Kidney capillary endothelial cell (primary cell): ENCODE data around the gene RSF1.

Experiments
- DNase-seq: peaks from one replicate; pipeline ENCODE4 v3.0.0-alpha.2; 2018; ENCODE audit warnings: low spot score

Gene RSF1

DNA sequence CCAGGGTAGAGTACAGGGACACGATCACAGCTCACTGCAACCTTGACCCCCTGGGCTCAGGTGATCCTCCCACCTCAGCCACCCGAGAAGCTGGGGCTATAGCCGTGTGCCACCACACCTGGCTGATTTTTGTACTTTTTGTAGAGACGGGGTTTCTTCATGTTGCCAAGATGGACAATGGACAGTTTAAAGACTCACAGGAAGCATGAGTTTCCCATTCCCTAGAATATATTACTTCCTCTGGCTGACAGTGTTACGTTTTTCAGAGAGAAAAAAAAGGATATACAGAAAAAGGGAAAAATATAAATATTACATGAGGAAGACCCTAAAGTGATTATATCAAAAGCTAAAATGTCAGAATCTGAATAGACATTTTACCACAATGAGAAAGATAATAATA is 72.3 kb downstream of the RSF1 start:
- peak; percentile 21 for DNase-seq

- no peak for DNase-seq
These were observed 73.0 kb downstream of the RSF1 start for GRCh38 chr11:77747381-77747969.

DNA sequence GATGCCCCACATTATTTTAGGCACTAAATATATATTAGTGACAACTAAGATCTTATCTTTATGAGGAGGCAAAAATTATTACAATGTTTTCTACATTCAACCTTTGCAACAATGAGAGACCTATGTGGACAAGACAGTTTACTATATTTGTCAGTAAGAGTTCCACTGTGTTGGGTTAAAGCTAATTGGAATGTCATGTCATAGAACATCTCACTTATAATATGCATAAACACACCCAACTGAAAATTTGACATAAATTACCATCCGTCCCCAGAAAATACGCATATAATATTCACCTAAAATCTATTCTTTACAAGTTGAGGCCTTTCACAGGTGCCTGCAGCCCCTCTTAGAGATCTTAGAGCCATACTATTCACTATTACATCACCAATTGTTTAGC is 84.0 kb downstream of the RSF1 start:
- DNase-seq, result no peak

DNA sequence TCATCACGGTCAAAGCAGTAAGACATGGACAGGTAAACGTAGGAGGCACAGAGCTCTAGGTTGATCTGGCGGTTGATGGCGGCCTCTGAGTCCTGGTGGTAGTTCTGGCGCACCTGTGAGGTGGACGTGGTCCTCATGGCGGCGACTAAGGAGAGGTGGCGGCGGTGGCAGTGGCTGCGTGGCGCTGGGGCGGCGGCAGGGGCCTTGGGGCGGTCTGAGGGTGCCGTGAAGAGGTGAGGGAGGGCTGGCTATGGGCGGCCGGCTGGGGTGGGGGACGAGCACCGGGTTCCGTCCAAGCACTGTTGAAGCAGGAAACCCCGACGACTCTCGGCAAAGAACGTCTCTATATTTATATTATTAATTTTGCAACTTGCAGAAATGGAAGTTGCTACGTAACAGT is 85.6 kb downstream of the RSF1 start:
- DNase-seq, result no peak

GRCh38 chr11:77732143-77732542 is 88.4 kb downstream of the RSF1 start:
- no peak for DNase-seq

DNA sequence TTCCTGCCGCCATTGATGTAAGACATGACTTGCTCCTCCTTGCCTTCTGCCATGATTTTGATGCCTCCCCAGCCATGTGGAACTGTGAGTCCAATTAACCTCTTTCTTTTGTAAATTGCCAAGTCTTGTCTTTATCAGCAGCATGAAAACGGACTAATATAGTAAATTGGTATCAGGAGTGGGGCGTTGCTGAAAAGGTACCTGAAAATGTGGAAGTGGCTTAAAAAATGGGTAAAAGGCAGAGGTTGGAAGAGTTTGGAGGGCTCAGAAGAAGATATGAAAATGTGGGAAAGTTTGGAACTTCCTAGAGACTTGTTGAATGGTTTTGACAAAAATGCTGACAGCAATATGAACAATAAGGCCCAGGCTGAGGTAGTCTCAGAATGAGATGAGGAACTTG is 89.7 kb downstream of the RSF1 start:
- DNase-seq, result no peak

DNA sequence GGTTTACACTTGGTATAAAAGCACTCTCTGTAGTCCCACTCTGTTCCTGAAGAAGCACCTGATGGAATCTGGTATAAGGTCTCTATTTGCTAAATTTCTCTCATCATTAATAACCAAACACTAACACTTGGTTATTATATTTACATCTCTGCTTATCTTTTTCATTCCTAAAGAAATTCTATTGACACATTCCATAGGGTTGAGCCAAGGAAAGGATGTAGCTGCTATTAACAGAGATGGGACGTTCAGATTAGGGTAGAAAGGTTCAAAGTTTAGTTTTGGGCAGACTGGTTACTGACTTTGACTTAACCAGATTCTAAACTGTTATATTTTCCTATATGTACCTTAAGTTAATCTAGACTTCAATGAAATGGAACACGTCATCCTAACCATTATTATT is 91.5 kb downstream of the RSF1 start:
- no peak for DNase-seq

GRCh38 chr11:77728203-77728786 is 92.2 kb downstream of the RSF1 start:
- DNase-seq, result no peak

DNA sequence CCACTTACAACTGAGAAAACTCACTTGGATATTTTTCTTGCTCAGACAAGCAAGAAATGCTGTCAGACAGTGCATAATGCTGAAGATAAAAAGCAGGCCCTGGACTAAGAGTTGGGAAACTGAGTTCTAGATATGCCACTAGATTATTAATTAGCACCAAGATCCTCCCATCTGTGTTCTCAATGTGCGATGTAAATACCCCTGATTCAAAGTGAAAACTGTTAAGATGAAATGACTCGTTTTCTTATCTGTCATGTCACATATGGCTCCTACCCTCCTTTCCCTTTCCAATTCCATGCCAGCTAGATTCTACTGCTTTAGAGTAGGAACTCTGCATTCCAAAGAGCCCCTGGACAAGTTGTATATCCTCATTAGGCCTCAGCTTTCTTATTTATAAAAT is 94.0 kb downstream of the RSF1 start:
- DNase-seq, result no peak

DNA sequence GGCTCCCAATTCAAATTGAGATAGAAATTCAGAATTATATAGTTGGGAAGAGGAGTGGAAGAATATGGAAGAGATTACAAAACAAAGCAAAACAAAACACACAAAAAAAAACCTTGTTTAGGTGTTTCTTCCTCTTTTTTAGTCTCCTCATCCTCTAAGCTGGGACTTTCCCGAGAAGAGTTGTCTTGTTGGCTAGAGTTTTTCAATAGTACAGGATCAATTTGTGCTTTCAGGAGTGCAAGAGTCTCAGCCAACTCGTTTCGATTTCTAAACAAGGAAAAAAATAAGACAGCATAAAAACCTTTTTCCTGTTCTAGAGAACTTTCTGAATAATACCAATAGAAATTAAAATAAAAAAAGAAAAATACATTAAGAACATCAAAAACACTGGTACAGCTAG is 95.1 kb downstream of the RSF1 start:
- DNase-seq, result no peak

DNA sequence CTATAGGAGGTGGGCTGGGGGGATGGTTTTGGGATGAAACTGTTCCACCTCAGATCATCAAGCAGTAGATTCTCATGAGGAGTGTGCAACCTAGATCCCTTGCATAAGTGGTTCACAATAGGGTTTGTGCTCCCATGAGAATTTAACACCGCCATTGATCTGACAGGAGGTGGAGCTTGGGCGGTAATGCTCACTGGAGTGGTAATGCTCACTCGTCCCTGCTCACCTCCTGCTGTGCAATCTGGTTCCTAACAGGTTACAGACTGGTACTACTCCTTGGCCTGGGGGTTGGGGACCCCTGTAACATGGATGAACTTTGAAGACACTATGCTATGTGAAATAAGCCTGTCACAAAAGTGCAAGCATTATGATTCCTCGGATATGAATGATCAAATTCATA is 95.9 kb downstream of the RSF1 start:
- no peak for DNase-seq

GRCh38 chr11:77723024-77723423 is 97.5 kb downstream of the RSF1 start:
- no peak for DNase-seq

DNA sequence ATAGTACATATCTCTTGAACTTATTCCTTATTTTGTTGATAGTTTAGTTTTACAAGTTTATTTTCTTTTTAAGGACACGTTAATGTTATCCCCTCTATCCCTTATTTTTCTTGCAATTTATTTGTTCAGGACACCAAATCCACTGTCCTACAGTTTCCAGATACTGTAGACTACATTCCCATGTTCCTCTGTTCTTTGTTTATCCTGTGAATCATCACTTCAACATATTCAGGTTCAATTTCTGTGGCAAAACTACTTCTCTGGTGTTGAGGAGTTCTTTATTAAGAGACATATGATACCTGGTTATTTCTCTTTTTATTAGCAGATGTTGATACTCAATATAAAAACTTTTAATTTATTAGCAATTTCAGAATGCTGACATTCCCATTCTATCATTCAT is 110.2 kb downstream of the RSF1 start:
- DNase-seq, result no peak

DNA sequence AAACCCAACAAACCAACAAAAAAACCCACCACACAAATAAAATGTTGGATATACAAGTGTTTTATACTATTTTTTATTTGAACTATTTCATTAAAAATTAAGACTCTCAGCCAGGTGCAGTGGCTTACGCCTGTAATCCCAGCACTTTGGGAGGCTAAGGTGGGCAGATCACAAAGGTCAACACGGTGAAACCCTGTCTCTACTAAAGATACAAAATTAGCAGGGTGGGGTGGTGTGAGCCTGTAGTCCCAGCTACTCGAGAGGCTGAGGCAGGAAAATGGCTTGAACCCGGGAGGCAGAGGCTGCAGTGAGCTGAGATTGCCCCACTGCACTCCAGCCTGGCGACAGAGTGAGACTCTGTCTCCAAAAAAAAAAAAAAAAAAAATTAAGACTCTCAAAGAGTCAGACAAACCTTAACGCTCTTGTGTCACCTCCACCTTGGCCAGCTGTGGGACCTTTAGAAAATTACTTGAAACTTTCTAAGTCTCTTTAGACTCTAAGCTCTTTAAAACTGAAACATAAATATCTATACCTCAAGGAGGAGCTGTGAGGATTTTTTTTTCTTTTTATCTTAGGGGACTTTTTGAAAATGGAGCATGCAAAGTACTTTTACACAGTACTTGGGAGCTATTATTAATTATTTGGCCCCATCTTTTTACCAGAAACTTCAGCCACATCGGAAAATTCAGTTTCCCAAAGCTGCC is 114.5 kb downstream of the RSF1 start:
- DNase-seq, result no peak

GRCh38 chr11:77705195-77705875 is 115.2 kb downstream of the RSF1 start:
- peak; percentile 21 for DNase-seq

GRCh38 chr11:77704029-77704428 is 116.5 kb downstream of the RSF1 start:
- no peak for DNase-seq

DNA sequence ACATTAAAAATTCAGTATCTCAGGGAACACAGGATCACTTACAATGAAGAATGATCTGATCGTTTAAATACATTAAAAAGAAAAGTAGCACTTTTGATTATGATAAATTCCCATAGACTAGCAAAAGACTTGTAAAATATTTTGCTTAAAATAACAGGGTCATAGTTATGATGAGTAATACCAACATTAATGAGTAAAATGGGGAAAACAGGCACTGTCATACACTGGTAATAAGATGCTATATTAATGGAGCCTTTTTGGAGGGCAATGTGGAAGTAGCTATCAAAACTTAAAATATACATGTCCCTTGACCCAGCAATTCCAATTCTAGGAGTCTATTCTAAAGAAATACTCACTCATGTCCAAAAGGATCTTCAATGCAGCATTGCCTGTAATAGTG is 121.1 kb downstream of the RSF1 start:
- DNase-seq, result no peak

- no peak for DNase-seq
These were observed 121.6 kb downstream of the RSF1 start for GRCh38 chr11:77698896-77699295.

DNA sequence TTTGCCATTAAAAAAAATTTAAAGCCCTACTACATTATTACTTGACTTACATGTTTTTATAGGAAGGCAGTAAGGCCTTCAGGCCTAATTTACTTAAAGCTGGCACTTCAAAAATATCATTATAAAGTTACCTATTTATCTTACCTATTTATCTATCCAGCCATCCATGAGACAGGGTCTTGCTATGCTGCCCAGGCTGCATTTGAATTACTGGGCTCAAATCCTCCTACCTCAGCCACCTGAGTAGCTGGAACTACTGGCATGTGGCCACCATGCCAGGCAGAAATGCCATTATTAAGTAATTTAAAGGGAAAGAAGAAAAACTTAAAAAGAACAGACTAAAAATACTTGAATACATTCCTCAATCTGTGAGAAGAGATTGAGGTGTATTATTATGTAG is 122.7 kb downstream of the RSF1 start:
- no peak for DNase-seq

- DNase-seq, result no peak
These were observed 125.1 kb downstream of the RSF1 start for GRCh38 chr11:77695417-77695816.

- no peak for DNase-seq
These were observed 129.9 kb downstream of the RSF1 start for GRCh38 chr11:77690649-77691048.

GRCh38 chr11:77687088-77687487 is 133.4 kb downstream of the RSF1 start:
- no peak for DNase-seq

GRCh38 chr11:77677138-77677537 is 143.4 kb downstream of the RSF1 start:
- DNase-seq, result no peak
